Sigmoid colon (tissue), 7 donors: ENCODE measurements around the gene BCOR. TPM values are rescaled to one million over a fixed set of nuclear protein-coding genes. Genes with fewer than 3 reads are reported as not detected.
A peak's percentile ranks its signal among the peaks of the same experiment; 100 is the strongest.

Experiments
- DNase-seq: peaks from one replicate; pipeline ENCODE4 v3.0.0-alpha.2; 2019
- H3K27ac ChIP-seq, 4 donors: fragments of 200-600 bp; sonication (generic); one replicate each; pipeline ENCODE4 v1.5.1; 2016 to 2019; ENCODE audit warnings: mild to moderate bottlenecking in 1 of 4
- H3K27me3 ChIP-seq, 3 donors: fragments of 200-600 bp; sonication (generic); one replicate each; pipeline ENCODE4 v1.5.1; 2019; ENCODE audit warnings: mild to moderate bottlenecking in 1 of 3
- H3K36me3 ChIP-seq, 4 donors: fragments of 200-600 bp; sonication (generic); one replicate each; pipeline ENCODE4 v1.5.1; 2016 to 2019
- H3K4me1 ChIP-seq, 4 donors: fragments of 200-600 bp; sonication (generic); one replicate each; pipeline ENCODE4 v1.5.1; 2017 to 2019
- H3K4me3 ChIP-seq, 4 donors: fragments of 200-600 bp; sonication (generic); one replicate each; pipeline ENCODE4 v1.5.1; 2017 to 2019; ENCODE audit warnings: mild to moderate bottlenecking in 2 of 4, moderate library complexity in 1 of 4
- H3K9me3 ChIP-seq, 4 donors: fragments of 200-600 bp in 3 of 4; sonication (generic) in 3 of 4; one replicate each; pipeline versions ENCODE4 v1.5.1 to v1.6.1; 2013 to 2019
- CTCF ChIP-seq, 4 experiments: fragments of 450-650 bp in 3 of 4; fragments of 200-600 bp in 1 of 4; IDR thresholded peaks; one replicate each; pipeline ENCODE4 v1.5.1; 2016 to 2019; ENCODE audit warnings: antibody characterized with exemption in 4 of 4, mild to moderate bottlenecking in 3 of 4, moderate library complexity in 2 of 4
- EP300 ChIP-seq, 4 donors: sonication (generic); formaldehyde crosslinking; IDR thresholded peaks; one replicate each; pipeline ENCODE4 v1.6.1; 2017; ENCODE audit warnings: antibody characterized with exemption in 4 of 4
- POLR2A ChIP-seq, 2 donors: fragments of 450-650 bp; IDR thresholded peaks; one replicate each; pipeline ENCODE4 v1.6.1; 2016; ENCODE audit warnings: antibody characterized with exemption in 2 of 2, mild to moderate bottlenecking in 2 of 2, moderate library complexity in 2 of 2
- POLR2AphosphoS5 ChIP-seq, 4 donors: sonication (generic); formaldehyde crosslinking; IDR thresholded peaks; one replicate each; pipeline ENCODE4 v1.6.1; 2017; ENCODE audit warnings: antibody characterized with exemption in 4 of 4
- WGBS, 2 donors: extraction: QIAGEN DNeasy Blood & Tissue Kit; methylation state at CpG; one replicate each; pipeline ENCODE4 v1.1.7; 2013; 5-methylcytosine and 5-hydroxymethylcytosine counted together
- intact Hi-C: fragments of 100-400 bp; cut with DNase I; formaldehyde crosslinking; loops from one replicate; pipeline ENCODE4 v1.15.1; 2023
- polyA plus RNA-seq, 3 donors: library from polyadenylated mRNA; stranded (reverse); fragments of 200-250 nt; gene quantifications; one replicate each; pipeline ENCODE4 v1.2.3, GENCODE V29; 2013
- total RNA-seq, 4 donors: library from RNA; depleted of rRNA; stranded (reverse); fragments of >200 nt; gene quantifications; one replicate each; pipeline ENCODE4 v1.1.0, GENCODE V29; 2016
- donor health status: healthy with polysubstance abuse.
- donor health status: Bipolar disorder and iron deficiency.
- donor health status: healthy.

BCOR gene
- total and polyA plus RNA-seq, 7 donors = 3.5 to 31.6 (median 15.8) TPM

DNA sequence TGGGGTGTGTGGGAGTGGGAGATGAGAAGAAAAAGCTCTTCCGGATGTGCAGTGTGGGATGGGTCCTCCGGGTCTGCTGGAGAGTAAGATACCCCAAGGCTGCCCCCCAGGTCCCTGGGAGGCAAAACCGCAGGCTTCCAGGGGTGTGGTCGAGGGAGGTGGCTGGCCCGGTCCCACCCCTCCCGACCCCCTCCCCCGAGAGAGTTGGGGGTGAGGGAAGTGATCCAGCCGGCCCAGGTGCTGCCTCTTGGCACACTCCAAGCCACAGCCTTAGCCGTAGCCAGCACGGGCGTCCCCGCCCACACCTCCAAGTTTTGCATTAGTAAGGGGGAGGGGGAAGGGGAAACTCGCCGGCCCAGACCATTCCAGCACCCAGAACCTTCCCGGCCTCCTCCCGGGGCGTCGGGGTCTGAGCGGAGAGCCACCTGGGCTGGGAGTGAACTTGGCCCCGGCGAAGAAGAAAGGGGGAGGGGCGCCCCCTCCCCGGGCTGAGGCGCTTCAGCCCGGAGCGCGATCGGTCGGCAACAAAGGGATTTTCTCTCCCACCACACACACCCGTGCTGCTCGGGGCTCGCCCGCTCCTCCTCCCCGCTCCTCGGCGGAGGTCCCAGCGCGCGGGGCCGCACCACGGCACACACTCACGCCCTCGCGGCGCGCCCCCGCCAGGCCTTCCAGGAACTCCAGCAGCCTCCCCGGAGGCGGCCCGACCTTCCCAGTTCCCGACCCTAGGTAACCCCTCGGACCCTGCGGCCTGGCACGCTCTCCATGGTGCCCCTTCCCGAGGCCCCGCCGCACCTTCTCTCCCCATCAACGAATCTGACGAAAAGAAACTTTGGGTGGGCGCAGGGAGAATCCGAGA, 14.4 kb downstream of the BCOR start:
- Histone ChIP-seq H3K27me3 (no peaks in the 10 kb centered on the region), H3K4me1 (peaks cover 0 to 74% (median 68%) of the 10 kb centered on the region in 4 donors), H3K27ac (peak overlapping the region in 3 of 4 donors; percentile 35 to 56 (median 37)), H3K36me3 (no peaks in the 10 kb centered on the region), H3K4me3 (peak overlapping the region; percentile 18 to 47 (median 44)), H3K9me3 (no peaks in the 10 kb centered on the region)
- no peak for TF ChIP-seq EP300 (IDR thresholded peaks at IDR 0.05)
- no peak for TF ChIP-seq CTCF (IDR thresholded peaks at IDR 0.05)
- no peak for TF ChIP-seq POLR2AphosphoS5 (IDR thresholded peaks at IDR 0.05)
- TF ChIP-seq POLR2A (IDR thresholded peaks at IDR 0.05) = no peak
- intact Hi-C loops = loop anchor here (5.0 to 10.0 kb wide), 3 partner anchors 71 to 269 kb away; no protein-coding TSS in a partner anchor
- 2 to 3% methylated on average over 56 to 61 of the region's 61 CpGs for WGBS, 2 donors
- DNase-seq = no peak

DNA sequence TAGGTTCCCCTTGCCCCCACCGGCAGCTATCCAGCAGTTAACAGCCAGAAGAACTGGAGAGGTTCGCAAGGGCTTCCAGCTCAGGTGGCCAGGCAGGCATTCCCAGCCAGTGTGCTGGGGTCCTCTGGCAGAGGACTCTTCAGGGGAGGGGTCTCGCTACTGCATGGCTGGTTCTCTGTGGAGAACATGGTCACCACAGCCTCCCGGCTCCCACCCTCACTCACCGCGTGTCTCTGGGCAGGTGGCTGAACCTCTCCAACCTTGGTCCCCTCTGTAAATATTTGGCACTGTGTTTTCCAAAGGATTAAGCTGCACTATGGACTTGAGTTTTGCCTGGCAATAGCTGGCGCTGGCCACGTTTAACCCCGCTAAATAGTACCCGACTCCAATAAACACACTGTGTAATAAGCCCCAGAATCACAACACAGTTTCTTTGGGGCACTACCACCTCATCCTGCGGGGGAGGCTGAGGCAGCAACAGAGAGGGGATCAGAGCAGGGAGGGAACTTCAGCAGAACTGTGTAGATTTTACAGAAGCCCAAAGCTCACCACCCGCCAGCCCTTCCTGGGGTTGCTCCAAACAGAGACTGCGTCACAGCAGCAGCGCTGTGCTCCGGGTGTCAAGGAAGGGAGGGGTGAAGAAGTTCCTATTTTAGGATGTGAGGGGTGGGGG, 15.2 kb downstream of the BCOR start:
- Histone ChIP-seq H3K4me3 (peak overlapping the region in 2 of 4 donors; percentile 46 to 47), H3K4me1 (peaks cover 0 to 68% (median 62%) of the 10 kb centered on the region in 4 donors), H3K27me3 (no peaks in the 10 kb centered on the region), H3K27ac (peak overlapping the region in 3 of 4 donors; percentile 35 to 56 (median 37)), H3K36me3 (no peaks in the 10 kb centered on the region), H3K9me3 (no peaks in the 10 kb centered on the region)
- WGBS, 2 donors = 30 to 50% methylated on average over 15 of the region's 15 CpGs
- no peak for DNase-seq
- intact Hi-C loops = loop anchor here (5.0 to 10.0 kb wide), 3 partner anchors 70 to 268 kb away; no protein-coding TSS in a partner anchor
- TF ChIP-seq POLR2A (IDR thresholded peaks at IDR 0.05) (no peak), CTCF (IDR thresholded peaks at IDR 0.05) (no peak), EP300 (IDR thresholded peaks at IDR 0.05) (no peak), POLR2AphosphoS5 (IDR thresholded peaks at IDR 0.05) (no peak)

GRCh38 chrX:40081679-40082068, 16.1 kb downstream of the BCOR start:
- Histone ChIP-seq H3K9me3 (no peaks in the 10 kb centered on the region), H3K27ac (peak overlapping the region in 2 of 4 donors; percentile 25 to 56), H3K4me1 (peaks cover 0 to 68% (median 62%) of the 10 kb centered on the region in 4 donors), H3K4me3 (no peak overlapping the region), H3K36me3 (no peaks in the 10 kb centered on the region), H3K27me3 (no peaks in the 10 kb centered on the region)
- TF ChIP-seq EP300 (IDR thresholded peaks at IDR 0.05) (no peak), CTCF (IDR thresholded peaks at IDR 0.05) (no peak), POLR2AphosphoS5 (IDR thresholded peaks at IDR 0.05) (no peak)
- intact Hi-C loops = loop anchor here (5.0 to 10.0 kb wide), 3 partner anchors 69 to 267 kb away; no protein-coding TSS in a partner anchor
- 54 to 72% methylated on average over 4 of the region's 4 CpGs for WGBS, 2 donors
- DNase-seq = no peak

GRCh38 chrX:40080894-40081678, 16.7 kb downstream of the BCOR start:
- H3K36me3 ChIP-seq = no peaks in the 10 kb centered on the region
- peak overlapping the region in 2 of 4 donors; percentile 25 to 56 for H3K27ac ChIP-seq
- WGBS, 2 donors = 71 to 82% methylated on average over 16 of the region's 16 CpGs
- intact Hi-C loops = loop anchor here (5.0 to 10.0 kb wide), 3 partner anchors 69 to 266 kb away; no protein-coding TSS in a partner anchor
- no peaks in the 10 kb centered on the region for H3K27me3 ChIP-seq
- DNase-seq = no peak
- no peak overlapping the region for H3K4me3 ChIP-seq
- peaks cover 0 to 65% (median 59%) of the 10 kb centered on the region in 4 donors for H3K4me1 ChIP-seq
- no peak for TF ChIP-seq CTCF (IDR thresholded peaks at IDR 0.05)
- no peak for TF ChIP-seq POLR2AphosphoS5 (IDR thresholded peaks at IDR 0.05)
- TF ChIP-seq POLR2A (IDR thresholded peaks at IDR 0.05) = no peak
- no peak for TF ChIP-seq EP300 (IDR thresholded peaks at IDR 0.05)
- H3K9me3 ChIP-seq = no peaks in the 10 kb centered on the region
